AG04449 (cell line): Measurements from ENCODE around the gene MYRIP.

ENCODE experiments used
- CTCF ChIA-PET: fragments of 350-600 bp; formaldehyde crosslinking; extraction: SDS; loops from one replicate; lab custom pipeline; 2021; ENCODE audit warnings: antibody characterized with exemption; lab: Yijun Ruan, JAX
- POLR2A ChIA-PET: fragments of 400-600, 350-600 bp; formaldehyde crosslinking; extraction: SDS; loops from one replicate; lab custom pipeline; 2020; ENCODE audit warnings: antibody characterized with exemption, inconsistent platforms; lab: Yijun Ruan, JAX
- DNase-seq: peaks from one replicate; pipeline ENCODE4 v3.0.0-alpha.2; 2010; ENCODE audit warnings: low read depth, low spot score
- H3K4me3 ChIP-seq: 2 replicates; pipeline ENCODE4 v1.5.1; 2011; ENCODE audit warnings: low read depth, mild to moderate bottlenecking, control low read depth, low read length
- TF ChIP-seq, protein P1 (sequence below): IDR thresholded peaks from one replicate; pipeline ENCODE4 v1.5.1; 2011; ENCODE audit warnings: mild to moderate bottlenecking, moderate library complexity, low read length, control low read depth, inconsistent platforms; ENCODE audit not compliant: insufficient read depth; ENCODE audit errors: missing control alignments

The MYRIP gene

DNA sequence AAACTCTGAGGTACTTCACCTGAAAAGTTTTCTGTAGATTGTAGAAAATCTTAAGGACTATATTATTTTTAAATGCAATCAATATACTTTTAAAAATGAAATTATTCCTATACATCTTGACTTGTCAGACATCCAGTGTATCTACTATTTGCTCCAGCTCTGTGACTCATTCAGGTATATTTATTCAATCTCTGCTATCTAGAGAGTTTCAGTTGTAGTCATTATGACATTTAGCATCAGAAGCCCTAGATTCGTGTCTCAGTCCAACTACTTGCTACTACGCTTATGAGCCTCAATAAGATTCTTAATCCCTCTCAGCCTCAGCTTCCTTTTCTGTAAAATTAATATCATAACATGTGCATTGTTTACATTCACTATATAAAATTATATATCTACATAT is 477.8 kb downstream of the MYRIP start:
- DNase-seq: no peak
- ChIA-PET CTCF (interaction anchor here (1.3 kb wide), 1 partner anchor 95 kb away, joined by 3 read pairs; no protein-coding TSS in a partner anchor), POLR2A (no interaction called here)
- TF ChIP-seq, protein P1, sequence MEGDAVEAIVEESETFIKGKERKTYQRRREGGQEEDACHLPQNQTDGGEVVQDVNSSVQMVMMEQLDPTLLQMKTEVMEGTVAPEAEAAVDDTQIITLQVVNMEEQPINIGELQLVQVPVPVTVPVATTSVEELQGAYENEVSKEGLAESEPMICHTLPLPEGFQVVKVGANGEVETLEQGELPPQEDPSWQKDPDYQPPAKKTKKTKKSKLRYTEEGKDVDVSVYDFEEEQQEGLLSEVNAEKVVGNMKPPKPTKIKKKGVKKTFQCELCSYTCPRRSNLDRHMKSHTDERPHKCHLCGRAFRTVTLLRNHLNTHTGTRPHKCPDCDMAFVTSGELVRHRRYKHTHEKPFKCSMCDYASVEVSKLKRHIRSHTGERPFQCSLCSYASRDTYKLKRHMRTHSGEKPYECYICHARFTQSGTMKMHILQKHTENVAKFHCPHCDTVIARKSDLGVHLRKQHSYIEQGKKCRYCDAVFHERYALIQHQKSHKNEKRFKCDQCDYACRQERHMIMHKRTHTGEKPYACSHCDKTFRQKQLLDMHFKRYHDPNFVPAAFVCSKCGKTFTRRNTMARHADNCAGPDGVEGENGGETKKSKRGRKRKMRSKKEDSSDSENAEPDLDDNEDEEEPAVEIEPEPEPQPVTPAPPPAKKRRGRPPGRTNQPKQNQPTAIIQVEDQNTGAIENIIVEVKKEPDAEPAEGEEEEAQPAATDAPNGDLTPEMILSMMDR: no peak
- H3K4me3 ChIP-seq: no peak overlapping the region

DNA sequence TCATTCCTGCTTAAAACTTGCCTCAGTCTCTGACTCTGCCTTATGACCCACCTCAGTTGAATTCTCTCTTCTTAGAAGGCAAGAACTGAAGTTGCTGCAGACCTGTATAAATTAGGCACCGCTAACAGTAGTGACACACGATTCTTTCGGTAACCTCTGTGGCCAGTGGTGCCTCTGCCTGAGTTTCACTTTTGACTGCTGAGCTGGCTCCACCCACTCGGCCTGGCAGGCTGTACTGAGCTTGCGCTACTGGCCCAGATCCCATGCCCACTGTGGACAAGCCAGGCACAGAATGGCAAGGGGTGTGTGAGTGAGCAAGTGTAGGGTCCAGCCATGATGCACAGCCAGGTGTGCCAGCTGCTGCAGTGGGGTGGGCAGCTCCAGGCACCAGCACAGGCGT is 481.0 kb downstream of the MYRIP start:
- ChIA-PET CTCF (interaction anchor here (1.1 kb wide), 1 partner anchor 27 kb away, joined by 3 read pairs; no protein-coding TSS in a partner anchor), POLR2A (no interaction called here)
- DNase-seq: no peak
- no peak overlapping the region for H3K4me3 ChIP-seq
- TF ChIP-seq, protein P1: no peak

DNA sequence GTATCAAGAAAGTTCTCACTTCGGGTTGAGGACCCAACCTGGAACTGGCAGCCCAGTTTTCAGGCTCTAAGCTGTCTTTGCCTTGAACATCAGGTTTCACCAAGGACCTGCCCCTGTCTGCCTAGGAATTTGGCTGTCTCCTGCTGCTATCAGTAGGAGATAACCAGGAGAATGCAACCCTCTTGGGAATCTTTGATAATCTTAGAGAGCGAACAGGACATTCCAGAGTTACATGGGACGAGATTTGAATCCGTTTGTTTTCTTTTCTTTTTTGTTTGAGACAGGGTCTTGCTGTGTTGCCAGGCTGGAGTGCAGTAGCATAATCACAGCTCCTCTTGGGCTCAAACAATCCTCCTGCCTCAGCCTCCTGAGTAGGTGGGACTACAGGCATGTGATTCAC is 482.1 kb downstream of the MYRIP start:
- TF ChIP-seq, protein P1: no peak
- no peak overlapping the region for H3K4me3 ChIP-seq
- no peak for DNase-seq
- POLR2A ChIA-PET: no interaction called here
- CTCF ChIA-PET: interaction anchor here (1.1 to 1.2 kb wide), 2 partner anchors 18 to 25 kb away, joined by 3 read pairs; no protein-coding TSS in a partner anchor

DNA sequence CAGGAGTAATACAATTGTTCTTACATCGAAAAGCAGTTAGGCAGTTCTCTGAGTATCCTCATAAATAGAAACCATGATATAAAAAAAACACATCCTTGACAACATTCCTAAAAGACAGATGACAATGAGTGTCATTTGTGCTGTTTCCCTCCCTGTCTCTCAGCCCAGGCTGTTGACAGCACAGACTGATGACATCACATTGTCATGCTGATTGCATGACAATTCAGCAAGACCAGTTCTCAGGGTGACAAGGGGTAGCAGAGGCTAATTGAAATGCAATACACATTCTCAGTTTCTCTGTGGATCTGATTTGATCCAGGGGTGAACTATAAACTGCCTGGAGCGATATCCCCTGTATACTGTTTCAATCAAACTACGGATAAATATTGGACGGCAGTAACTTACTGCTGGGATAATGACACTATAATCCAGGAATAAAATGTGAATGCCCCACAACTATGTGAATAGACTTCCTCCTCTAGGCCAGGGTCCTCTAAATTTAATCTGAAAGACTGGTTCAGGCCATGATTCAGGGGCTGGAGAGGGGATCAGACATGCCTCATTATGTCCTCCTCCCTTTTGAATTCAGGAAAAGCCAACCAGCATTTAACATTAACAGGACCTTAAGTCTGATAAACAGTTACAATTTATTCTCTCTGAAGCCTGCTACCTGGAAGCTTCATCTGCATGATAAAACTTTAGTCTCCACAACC is 483.4 kb downstream of the MYRIP start:
- H3K4me3 ChIP-seq: no peak overlapping the region
- no peak for DNase-seq
- ChIA-PET CTCF (interaction anchor here (5.5 kb wide), 1 partner anchor 15 kb away, joined by 39 read pairs; the partner anchor contains the start of gene EIF1B), POLR2A (no interaction called here)
- TF ChIP-seq, protein P1: no peak

DNA sequence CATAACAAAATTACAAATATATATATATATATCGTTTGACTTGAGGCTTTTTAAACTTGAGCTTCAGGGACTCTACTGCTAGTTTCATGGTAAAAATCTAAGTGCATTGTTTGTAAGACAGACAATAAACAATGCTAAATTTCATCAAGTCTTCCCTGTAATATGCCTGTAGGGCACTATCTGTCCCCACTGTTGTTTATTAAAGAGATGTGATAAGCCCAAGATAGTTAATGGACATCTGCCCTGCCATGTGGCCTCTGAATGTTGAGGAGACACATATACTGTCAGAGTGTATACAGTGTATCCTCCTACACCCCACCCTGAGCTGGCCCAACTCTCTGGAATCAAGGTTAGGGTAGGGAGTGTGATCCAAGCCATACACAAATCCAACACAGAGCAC is 485.0 kb downstream of the MYRIP start:
- ChIA-PET POLR2A (no interaction called here), CTCF (interaction anchor here (1.8 to 5.5 kb wide), 2 partner anchors 13 to 34 kb away, joined by 4 to 39 read pairs; partner anchors contain the start of gene EIF1B)
- TF ChIP-seq, protein P1: no peak
- no peak for DNase-seq
- H3K4me3 ChIP-seq: no peak overlapping the region

DNA sequence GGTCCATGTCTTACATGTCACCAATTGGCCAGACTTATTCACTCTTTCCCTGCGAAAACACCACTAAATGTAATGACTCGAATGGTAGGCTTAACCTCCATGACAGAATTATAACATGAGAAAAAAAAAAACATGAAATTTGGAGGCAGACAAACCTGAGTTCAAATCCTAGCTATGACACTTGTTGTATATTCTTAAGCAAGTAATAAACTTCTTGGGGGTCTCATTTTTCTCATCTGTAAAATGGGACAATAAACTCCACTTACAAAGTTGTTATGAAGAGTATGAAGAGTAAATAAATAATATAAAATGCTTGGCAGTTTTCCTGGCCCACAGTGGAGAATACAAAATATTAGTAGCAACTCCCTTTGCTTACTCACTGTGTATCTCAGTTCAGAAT is 488.7 kb downstream of the MYRIP start:
- no peak overlapping the region for H3K4me3 ChIP-seq
- CTCF ChIA-PET: interaction anchor here (1.6 to 5.5 kb wide), 3 partner anchors 10 to 107 kb away, joined by 3 to 39 read pairs (median 12); partner anchors contain the start of gene EIF1B
- TF ChIP-seq, protein P1: no peak
- POLR2A ChIA-PET: no interaction called here
- no peak for DNase-seq
